Embryonic facial prominence (tissue), 1 donor: ENCODE measurements around the gene UPP1.
"Not testable (repeated sequence)": the region's sequence is repeated elsewhere in the genome, so short reads cannot be mapped to it uniquely, and the experiment has no call there.

Experiments used
- DNase-seq: peaks from one replicate; pipeline ENCODE4 v3.0.0-alpha.2; 2016; ENCODE audit errors: extremely low spot score

The UPP1 gene

DNA sequence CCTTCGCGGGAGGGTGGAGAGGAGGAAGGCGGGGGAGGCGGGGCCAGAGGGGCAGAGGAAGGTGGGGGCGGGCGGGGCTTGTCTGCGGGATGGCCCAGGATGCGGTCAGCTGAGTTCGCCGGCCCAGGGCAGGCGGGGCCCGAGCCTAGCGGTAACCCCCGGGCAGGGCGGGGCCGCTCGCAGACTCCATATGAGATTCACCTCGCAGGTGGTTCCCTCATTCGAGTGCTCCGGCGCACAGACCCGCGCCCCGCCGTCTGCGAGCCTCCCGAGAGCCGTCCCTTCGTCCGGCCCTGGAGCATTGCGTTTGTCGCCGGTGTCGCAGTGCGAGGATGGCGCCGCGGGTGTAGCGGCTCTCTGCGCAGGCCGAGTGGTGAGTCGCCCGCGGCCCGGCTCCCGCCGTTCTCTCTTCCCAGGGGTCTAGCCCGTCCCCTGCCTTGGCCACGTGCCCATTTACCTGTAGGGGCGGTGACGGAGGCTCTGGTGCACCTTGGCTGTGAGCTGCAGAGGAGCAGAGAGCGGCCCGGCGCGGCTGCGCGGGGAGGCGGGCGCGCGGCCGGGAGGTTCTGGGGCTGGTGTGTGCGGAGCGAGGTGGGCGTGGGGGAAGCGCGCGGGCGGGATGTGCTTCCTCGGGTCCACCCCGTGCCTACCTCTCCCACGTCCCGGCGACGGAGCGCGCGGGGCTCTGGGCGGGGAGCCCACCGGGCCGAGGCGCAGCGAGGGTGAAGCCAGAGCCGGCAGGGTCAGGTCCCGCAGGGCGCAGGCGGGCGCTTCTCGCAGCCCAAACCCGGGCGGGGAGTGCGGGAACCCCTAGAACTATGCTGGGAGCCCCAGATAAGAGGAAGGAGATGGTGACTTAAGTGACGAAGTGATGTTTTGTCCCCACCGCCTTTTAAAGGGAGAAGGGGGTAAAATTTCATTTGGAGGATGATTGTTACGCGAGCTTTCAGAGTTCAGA lies at the start of gene UPP1:
Gene UPP1 (plus strand): TSS at position 220 of the 958 bp plus-strand sequence. CDS start 5,519 bp downstream, outside the sequence.
- no peak for DNase-seq

GRCh38 chr7:48040944-48041652 lies 48.0 kb upstream of the UPP1 start:
- no peak for DNase-seq

- DNase-seq: no peak
These were observed 47.5 kb upstream of the UPP1 start for GRCh38 chr7:48041653-48041970.

GRCh38 chr7:48042216-48042615 lies 46.8 kb upstream of the UPP1 start:
- DNase-seq: no peak

DNA sequence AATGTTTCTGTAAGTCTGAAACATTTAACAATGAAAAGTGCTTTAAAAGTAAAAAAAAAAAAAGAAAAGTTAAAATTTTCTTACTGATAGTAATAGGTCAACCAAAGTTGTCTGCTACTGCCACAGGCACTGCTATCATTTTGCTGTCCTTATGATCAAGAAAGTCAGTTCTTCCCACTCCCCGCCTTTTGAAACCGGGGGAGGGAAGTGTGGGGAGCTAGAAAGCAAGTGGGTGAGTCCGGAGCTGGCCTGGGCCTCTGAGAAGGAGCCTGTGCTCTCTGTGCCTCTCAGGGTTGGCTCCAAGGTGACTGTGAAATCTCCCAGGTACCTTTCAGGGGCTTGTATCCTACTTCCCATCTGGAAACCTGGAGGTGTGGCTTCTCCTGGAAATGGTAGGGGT lies 46.4 kb upstream of the UPP1 start:
- DNase-seq: no peak

- no peak for DNase-seq
These were observed 43.8 kb upstream of the UPP1 start for GRCh38 chr7:48045195-48045765.

GRCh38 chr7:48046458-48046857 lies 42.6 kb upstream of the UPP1 start:
- no peak for DNase-seq

- DNase-seq: no peak
These were observed 41.0 kb upstream of the UPP1 start for GRCh38 chr7:48048113-48048512.

- no peak for DNase-seq
These were observed 39.2 kb upstream of the UPP1 start for GRCh38 chr7:48049850-48050249.

- DNase-seq: no peak
These were observed 36.3 kb upstream of the UPP1 start for GRCh38 chr7:48052748-48053147.

GRCh38 chr7:48053736-48054135 lies 35.3 kb upstream of the UPP1 start:
- no peak for DNase-seq

DNA sequence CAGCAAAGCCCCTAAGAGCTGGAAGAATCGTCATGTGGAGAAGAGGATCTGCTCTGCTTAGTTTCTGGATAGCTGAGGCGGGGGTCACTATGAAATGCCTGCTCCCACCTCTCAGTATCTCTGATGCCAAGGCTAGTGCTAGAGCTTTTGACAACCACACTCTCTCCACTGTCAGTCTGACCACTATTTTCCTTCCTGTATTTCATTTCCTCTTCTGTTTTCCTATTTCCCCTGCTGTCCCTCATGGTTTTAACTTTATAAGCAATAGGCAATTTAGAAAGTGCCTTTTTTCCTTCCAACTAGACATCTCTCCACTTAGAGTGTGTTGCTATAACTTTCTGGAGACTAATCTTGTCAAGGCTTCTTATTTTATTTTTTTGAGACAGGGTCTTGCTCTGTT lies 30.1 kb upstream of the UPP1 start:
- DNase-seq: no peak

DNA sequence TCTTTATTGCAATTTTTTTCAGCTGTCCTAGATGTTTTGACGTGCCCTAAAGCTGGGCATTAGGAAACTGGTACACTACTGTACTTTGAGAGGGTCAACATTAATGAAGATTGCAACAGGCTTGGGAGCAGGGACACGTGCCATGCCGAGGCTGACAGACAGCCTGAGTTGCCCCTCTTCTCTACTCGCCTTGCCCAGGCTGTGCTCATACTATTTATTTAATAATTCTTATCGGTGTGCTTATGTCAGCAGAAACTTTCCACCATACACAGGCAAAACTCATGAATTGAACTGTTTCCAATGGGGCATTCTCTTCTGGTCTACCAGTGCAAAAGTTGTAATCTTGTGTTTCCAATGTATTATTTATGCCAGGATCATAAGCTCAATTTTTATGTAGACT lies 29.4 kb upstream of the UPP1 start:
- no peak for DNase-seq

DNA sequence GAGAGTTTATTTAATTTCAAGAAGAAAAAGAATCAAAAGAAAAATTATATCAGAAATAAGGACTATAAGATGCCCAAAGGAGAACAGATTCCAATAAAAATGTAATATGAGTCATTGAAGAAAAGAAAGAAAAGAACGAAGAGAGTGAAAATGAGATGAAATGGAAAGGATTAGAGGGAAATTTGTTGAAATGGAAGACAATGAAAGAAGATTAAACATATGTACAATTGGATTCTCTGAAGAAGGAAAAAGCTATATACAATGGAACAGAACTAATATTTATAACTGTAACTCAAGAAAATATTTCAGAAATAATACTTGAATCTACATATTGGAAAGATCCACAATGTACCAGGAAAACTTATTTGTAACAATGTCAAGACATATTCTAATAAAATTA lies 25.1 kb upstream of the UPP1 start:
- DNase-seq: no peak

- no peak for DNase-seq
These were observed 21.6 kb upstream of the UPP1 start for GRCh38 chr7:48067475-48067874.

DNA sequence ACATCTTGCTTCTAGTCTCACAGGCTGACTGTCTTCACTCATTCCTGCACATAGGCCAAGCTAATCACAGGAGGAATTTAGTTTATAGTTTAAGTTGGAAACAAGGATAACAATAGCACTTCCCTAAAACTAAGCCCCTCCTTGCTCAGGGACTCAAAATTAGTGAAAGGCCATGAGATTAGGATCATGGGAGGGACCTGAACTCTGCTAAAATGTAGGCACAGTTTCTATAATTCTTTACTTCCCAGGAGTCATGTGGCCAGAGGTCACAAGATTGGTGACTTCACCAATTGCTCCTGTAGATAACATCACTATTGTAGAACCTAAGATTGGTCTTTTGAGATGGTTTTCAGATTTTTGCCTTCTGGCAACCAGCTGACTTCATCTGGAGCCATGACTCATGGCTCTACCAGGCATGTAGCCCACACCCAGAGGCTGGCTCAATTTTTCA lies 14.8 kb upstream of the UPP1 start:
- DNase-seq: no peak

DNA sequence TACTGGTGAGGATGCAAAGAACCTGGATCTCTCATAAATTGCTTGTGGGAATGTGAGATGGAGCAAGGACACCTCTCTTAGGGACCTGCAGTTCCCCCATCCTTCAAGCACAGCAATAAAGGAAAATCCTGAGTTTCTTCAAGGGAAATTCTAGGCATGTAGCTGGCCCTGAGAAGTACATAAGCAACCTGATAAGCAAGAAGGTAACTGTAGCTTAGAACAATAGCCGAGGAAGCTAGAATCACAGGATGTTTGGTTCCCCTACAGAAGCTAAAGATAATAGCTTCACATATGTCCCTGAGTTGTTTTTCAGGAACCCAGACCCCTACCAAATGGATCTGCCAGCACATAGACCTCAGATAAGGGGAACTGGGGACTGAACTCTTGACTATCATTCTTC lies 11.6 kb upstream of the UPP1 start:
- DNase-seq: no peak

DNA sequence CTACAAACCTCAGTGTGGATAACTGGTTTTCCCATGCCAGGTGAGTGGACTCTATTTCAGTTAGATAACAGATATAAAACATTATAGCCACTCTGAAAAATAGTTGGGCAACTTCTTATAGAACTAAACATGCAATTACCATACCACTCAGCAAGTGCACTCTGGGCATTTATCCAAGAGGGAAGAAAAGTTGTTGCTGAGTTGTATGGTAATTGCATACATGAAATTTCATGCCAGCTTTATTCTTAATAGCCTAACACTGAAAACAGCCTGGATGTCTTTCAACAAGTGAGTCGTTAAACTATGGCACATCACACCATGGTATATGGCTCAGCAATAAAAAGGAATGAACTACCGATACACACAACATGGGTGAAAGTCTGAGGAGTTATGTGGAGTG lies 10.6 kb upstream of the UPP1 start:
- no peak for DNase-seq

DNA sequence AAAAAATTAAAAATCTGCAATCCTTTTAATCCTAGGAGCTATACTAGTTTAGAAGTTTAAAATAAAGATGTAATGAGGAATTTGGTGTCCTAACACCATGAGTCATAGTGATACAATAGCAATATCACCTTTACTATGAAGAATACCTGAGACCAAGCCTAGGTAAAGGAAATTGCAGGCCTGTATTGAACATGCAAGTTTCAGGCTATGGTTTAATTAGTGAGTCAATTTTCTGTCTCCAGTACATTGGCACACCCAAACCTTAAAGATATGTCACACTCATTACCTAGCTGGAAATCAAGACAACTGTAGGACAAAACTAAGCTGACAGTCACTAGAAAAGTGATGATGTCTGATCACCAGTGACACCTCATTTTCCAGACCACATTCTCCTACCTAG lies 6.7 kb upstream of the UPP1 start:
- DNase-seq: not testable (repeated sequence)

GRCh38 chr7:48083114-48083830 lies 5.8 kb upstream of the UPP1 start:
- DNase-seq: no peak

- DNase-seq: no peak
These were observed 4.2 kb upstream of the UPP1 start for GRCh38 chr7:48084727-48085432.

DNA sequence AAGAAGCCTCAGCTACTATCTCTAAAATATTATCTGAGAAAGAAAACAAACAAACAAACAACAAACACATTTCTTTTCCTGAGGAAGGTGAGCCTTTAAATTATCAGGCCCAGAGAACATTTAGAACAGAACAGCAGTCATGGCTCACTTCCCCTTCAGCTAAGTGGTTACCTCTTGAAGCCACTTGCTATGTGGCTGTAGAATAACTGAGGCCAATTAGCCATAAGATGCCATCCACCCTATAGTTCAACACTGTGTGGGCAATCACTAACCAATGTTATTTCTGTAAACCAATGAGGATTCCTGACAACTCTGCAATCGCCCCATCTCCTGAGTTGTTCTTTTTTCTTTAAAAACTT lies 3.7 kb upstream of the UPP1 start:
- no peak for DNase-seq
